Retinal pigment epithelial cell (primary cell): ENCODE measurements around the gene KRTAP19-3.

Experiments used
- DNase-seq: peaks from one replicate; pipeline ENCODE4 v3.0.0-alpha.2; 2010; ENCODE audit warnings: low read depth
- H3K4me3 ChIP-seq: 2 replicates; pipeline ENCODE4 v1.5.1; 2011; ENCODE audit warnings: mild to moderate bottlenecking, low read length, control low read depth, moderate library complexity
- TF ChIP-seq, protein P1 (sequence below): conservative IDR thresholded peaks from 2 replicates; pipeline ENCODE4 v1.5.1; 2011; ENCODE audit warnings: low read depth, low read length, control low read depth, inconsistent platforms

KRTAP19-3 gene

DNA sequence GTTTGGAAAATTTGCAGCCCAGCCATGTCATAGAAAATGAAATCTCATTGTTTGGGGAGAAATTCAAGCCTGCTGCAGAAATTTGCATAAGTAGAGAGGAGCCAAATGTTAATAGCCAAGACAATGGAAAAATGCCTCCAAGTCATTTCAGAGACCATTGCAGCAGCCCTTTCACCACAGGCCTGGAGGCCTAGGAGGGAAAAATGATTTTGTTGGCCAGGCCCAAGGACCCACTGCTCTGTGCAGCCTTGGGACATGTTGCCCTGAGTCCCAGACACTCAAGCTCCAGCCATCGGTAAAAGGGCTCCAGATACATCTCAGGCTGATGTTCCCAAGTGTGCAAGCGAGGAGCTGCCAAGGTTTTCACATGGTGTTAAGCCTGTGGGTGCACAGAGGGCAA lies 5.6 kb downstream of the KRTAP19-3 start:
- TF ChIP-seq, protein P1, sequence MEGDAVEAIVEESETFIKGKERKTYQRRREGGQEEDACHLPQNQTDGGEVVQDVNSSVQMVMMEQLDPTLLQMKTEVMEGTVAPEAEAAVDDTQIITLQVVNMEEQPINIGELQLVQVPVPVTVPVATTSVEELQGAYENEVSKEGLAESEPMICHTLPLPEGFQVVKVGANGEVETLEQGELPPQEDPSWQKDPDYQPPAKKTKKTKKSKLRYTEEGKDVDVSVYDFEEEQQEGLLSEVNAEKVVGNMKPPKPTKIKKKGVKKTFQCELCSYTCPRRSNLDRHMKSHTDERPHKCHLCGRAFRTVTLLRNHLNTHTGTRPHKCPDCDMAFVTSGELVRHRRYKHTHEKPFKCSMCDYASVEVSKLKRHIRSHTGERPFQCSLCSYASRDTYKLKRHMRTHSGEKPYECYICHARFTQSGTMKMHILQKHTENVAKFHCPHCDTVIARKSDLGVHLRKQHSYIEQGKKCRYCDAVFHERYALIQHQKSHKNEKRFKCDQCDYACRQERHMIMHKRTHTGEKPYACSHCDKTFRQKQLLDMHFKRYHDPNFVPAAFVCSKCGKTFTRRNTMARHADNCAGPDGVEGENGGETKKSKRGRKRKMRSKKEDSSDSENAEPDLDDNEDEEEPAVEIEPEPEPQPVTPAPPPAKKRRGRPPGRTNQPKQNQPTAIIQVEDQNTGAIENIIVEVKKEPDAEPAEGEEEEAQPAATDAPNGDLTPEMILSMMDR, result no peak
- no peak for DNase-seq
- H3K4me3 ChIP-seq, result no peak overlapping the region

DNA sequence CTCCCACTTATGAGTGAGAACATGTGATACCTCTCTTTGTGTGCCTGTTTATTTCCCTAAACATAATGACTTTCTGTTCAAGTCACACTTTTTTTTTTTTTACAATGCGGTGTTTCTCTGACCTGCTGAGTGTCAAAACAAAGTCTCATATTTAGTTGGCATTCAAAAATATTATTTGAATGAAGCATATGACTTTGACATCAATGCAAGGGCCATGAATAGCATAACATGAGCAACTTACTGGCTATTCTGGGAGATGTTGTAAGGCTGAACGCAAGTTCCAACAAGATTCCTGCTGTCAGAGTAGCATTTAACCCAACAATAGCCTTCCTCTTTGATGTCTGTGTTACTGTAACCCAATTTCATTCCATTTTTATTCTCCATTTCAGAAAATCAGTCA lies 9.7 kb downstream of the KRTAP19-3 start:
- H3K4me3 ChIP-seq, result no peak overlapping the region
- no peak for DNase-seq
- TF ChIP-seq, protein P1, result no peak

DNA sequence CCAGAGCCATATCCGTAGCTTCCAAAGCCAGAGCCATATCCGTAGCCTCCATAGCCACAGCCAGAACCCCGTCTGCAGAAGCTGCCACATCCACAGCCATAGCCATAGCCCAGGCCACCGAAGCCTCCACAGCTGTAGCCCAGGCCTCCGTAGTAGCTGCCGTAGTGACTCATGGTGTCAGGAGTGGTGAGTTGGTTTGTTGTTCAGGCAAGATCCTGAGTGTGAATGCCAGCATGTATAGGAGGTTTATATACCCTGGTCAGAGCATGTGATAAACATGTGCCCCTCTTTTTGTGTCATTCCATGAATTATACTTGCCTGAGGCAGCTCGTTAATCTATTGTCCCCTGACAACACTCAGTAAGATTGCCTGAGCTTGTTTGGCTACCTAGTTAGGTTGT lies 11.7 kb downstream of the KRTAP19-3 start, which contains the start of gene KRTAP19-1:
TSS of gene KRTAP19-1 (minus strand) at position 223 of the 400 bp plus-strand sequence. CDS start at position 173, 50 bp downstream.
- no peak for DNase-seq
- H3K4me3 ChIP-seq, result no peak within 1 kb of the TSS
- TF ChIP-seq, protein P1, result no peak

DNA sequence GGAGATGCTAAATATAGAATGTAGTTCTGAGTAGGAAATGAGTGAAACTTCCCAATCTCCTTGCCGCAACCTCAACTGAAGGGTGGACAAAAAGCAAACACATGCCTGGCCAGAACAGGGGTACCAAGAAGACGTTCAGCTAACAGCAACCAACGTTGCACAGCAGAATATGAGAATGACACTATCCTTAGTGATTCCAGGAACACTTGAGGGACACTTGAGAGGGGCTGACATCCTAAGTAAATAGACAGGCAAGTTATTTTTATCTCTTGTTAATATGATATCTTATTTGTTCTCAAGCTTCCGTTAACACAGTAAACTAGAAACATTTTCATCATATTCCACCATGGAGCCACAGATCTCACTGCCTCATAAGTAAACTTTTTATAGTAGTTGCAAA lies 12.6 kb downstream of the KRTAP19-3 start:
- no peak for DNase-seq
- H3K4me3 ChIP-seq, result no peak overlapping the region
- TF ChIP-seq, protein P1, result no peak

DNA sequence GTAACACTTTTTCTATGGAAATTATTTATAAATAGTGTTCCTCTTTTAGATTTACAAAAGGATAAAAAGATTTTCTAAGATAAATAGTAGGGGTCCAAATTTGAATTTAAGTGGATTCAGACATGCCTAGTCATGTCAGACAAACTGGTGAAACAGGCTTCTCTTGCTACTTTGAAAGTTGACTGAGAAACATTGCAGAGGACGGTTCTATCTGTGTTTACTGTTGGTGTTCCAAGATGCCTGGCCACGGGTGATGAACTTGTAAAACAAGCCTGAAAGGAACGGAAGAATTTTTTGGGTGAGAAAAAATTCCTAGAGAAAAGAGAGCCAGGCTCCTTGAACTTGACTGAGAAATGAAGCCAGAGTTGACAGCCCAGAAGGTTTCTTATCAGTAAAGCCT lies 13.8 kb downstream of the KRTAP19-3 start:
- TF ChIP-seq, protein P1, result no peak
- no peak for DNase-seq
- no peak overlapping the region for H3K4me3 ChIP-seq

DNA sequence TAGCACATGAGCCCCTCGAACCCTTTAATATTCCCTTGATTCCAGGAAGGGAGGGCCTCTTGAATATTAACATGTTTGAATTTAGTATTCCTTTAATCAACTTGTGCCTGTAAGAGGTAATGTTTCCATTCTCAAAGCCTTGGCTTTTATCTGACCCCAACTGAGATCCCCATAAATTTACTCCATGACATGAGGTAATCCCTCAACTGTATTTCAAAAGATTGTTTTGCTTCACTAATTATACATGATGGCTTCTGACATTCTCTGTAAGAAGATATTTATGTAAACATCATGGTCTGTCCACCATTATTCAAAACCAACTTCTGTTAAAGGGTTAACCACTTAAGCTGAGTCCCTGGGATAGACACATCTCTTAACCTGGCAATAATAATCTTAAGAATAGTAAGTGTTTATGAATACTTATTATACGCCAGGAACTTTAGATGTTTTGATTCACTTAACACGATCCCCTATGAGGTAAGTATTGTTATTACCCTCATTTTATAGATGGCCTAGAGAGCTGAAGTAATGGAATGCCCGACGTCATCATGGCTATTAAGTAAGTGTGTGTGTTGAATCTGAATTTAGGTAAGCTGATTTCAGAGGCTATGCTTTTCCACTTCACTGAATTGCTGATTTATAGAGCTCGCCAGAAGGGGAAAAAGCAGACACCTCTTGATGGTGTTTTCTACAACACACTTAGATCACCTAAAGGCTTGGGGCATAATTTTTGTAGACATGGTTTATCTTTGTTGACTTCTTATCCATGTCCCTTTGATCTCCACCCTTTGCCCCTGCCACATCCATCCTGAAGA lies 22.7 kb downstream of the KRTAP19-3 start:
- DNase-seq, result no peak
- TF ChIP-seq, protein P1, result no peak
- no peak overlapping the region for H3K4me3 ChIP-seq

DNA sequence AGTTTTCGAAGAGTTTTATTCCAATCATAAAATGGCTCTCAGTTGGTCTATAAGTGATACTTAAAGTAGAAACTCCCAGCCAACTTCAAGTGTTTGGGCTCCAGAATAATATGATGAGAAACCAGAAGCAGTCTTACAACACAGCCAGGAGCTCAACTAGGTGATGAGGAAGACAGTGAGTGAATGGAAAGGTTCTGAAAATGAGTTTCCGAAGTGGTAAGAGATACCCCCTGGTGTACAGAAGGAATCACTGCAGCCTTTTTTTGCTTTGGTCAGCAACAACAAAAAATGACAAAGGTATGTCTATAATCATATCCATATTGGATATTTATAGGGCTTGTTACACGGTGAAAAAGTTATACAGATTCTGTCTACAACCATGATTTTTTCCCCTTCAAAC lies 28.1 kb downstream of the KRTAP19-3 start:
- DNase-seq, result no peak
- no peak overlapping the region for H3K4me3 ChIP-seq
- TF ChIP-seq, protein P1, result peak; percentile 38
